Ammon's horn (tissue), 1 donor: ENCODE measurements around the gene COASY.
A peak's percentile ranks its signal among the peaks of the same experiment; 100 is the strongest.
"Not testable (repeated sequence)": the region's sequence is repeated elsewhere in the genome, so short reads cannot be mapped to it uniquely, and the experiment has no call there.

ENCODE experiments used
- DNase-seq: peaks from one replicate; pipeline ENCODE4 v3.0.0-alpha.2; 2016; ENCODE audit warnings: low spot score

COASY gene

DNA sequence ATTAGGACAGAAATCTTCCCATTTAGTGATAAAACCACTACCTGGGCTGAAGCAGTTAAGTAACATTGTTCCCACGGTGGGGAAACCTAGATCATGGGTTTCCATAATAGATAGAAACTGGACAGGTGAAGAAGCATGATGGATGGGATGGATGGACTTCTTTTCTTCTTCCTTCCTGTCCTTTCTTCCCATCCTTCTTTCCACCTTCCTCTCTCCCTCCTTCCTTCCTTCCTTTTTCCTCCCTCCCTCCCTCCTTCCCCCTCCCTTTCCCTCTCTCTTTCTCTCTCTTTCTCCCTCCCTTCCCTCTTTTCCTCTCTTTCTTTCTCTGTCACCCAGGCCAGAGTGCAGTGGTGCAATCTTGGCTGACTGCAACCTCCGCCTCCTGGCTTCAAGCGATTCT, 12.5 kb downstream of the COASY start:
- DNase-seq: no peak

DNA sequence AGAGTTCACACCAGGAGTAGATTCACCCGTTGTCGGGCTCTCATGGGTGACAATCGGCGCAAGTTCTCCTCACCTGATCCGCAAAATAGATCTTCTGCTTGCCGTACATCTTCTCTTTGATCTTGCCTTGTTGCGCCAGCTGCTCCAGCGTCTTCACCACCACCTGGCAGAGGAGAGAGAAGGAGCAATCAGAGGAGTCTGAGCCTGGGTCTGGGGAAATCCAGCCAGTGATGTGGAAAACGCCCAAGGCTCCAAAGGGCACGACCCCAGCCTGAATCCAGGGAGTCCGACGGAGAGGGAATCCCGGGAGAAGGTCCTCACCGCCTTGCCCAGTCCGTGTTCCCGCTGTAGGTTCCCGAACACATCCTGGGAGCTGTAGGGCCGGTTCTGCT, 15.2 kb downstream of the COASY start:
- no peak for DNase-seq

- DNase-seq: peak; percentile 96
These were observed 15.8 kb downstream of the COASY start, which contains the start of gene PSMC3IP for GRCh38 chr17:42577532-42578281. Gene PSMC3IP (minus strand): TSS chr17:42577729. CDS start chr17:42577686, 43 bp downstream.

DNA sequence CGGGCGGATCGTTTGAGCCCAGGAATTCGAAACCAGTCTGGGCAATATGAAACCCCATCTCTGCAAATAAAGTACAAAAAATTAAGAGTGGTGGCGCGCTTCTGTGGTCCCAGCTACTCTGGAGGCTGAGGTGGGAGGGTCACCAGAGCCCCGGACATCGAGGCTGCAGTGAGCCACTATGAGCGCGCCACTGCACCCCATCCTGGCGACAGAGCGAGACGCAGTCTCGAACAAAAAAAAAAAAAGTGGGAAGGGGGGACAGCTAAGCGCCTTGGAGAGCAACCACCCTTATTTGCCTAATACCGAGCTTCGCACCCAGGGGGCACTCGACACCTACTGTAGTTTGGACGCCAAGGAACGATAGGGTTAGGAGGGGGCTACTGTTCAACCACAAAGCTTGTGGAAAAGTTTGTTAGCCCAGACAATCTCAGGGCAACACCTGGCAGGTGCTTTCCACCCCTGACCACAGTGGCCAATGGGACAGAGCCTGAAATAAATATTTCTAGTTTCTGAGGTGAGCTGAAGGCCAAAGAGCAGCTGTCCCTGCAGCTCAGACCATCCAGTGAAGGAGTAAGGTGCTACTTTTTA, 16.4 kb downstream of the COASY start:
- DNase-seq: peak; percentile 76

- no peak for DNase-seq
These were observed 18.0 kb downstream of the COASY start for GRCh38 chr17:42579794-42580551.

- no peak for DNase-seq
These were observed 19.9 kb downstream of the COASY start for GRCh38 chr17:42581744-42582270.

DNA sequence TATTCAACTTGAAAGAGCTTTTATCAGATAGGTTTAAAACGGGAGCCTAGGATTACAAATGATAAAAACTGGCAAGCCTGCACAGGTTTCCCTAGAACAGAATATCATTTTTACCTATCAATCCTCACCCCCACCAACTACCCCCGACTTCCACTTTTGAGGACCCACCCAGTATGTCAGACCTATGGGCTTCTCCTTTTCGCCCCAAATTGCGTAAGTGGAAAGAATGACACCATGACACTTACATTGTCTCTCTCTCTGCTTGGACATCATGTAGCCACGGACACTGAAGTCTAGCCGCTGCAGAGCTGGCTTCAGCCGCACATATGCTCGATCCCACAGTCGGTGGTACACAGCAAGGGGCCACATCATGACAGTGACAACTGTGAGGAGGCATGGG, 22.9 kb downstream of the COASY start:
- no peak for DNase-seq

DNA sequence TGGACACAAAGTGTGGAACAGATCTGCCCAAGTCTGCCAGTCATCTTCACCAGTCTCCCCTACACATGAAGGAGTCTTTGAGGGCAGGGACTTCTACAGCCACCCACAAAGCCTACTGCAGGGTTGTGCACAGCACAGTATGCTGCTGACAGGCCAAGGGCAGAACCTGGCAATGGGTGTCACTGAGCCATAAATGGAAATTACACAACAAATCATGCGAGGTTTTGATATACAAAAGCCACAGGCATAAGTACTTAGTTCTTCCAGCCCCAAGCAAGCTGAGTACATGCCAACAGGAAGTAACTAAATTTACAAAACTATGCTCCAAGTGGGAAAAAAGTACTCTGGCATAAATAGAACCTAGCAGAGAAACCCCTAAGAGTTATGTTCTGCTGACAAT, 23.4 kb downstream of the COASY start:
- no peak for DNase-seq

- DNase-seq: no peak
These were observed 24.7 kb downstream of the COASY start for GRCh38 chr17:42586514-42587230.

- no peak for DNase-seq
These were observed 28.9 kb downstream of the COASY start for GRCh38 chr17:42590886-42591285.

- no peak for DNase-seq
These were observed 29.5 kb downstream of the COASY start for GRCh38 chr17:42591411-42591810.

GRCh38 chr17:42596386-42596785, 34.4 kb downstream of the COASY start:
- DNase-seq: no peak

DNA sequence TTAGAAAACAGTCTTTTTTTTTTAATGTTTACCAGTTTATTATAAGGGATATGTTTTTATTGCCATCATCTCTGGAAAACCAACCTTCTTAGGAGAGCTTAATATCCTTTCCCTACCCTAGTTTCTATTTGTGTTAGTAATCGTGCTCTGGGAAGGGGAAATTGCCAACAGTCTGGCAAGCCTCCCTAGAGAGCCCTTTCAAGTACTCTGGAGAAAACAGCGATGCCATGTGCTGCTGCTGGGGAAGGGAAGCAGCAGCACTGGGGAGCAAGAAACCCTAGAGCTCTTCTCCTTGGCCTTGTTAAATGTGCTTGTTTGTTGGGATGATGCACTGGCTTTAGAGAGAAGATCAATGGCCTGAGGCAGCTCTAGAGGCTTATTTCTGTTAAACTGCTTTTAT, 37.0 kb downstream of the COASY start:
- peak; percentile 48 for DNase-seq

DNA sequence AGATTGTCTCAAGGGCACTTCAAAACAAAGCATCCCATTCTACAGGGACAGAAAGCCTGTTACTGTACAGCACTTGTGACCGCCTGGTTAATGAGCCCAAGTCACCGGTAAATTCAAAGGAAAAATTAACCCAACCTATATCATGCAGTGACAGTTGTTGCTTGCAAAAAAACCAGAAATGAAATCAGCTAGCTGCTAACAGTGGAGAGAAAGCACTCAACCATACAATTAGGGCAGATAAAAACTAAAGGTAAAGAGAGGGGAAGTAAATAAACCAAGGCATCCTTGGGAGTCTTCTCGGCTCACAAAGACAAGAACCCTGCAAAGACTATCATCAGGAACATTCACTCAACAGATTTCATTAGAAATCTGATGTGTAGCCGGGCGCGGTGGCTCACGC, 41.4 kb downstream of the COASY start:
- DNase-seq: no peak

DNA sequence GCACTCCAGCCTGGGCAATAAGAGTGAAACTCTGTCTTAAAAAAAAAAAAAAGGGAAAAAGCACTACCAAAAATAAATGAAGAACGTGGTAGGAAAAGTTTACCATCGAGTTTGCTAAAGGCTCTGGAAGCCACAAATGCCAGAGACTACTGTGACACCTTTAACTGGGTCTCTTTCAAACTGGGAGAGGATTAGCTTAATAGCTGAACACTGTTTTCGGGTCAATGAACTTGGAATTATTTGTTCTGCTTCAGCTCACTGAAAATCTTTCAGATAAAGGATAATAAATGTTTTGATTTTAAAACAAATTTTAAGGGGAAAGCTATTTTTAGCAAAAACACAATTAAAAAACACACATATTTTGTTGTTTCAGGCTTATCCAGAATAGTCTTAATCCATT, 45.8 kb downstream of the COASY start:
- DNase-seq: no peak

- no peak for DNase-seq
These were observed 46.6 kb downstream of the COASY start for GRCh38 chr17:42608305-42609181.

DNA sequence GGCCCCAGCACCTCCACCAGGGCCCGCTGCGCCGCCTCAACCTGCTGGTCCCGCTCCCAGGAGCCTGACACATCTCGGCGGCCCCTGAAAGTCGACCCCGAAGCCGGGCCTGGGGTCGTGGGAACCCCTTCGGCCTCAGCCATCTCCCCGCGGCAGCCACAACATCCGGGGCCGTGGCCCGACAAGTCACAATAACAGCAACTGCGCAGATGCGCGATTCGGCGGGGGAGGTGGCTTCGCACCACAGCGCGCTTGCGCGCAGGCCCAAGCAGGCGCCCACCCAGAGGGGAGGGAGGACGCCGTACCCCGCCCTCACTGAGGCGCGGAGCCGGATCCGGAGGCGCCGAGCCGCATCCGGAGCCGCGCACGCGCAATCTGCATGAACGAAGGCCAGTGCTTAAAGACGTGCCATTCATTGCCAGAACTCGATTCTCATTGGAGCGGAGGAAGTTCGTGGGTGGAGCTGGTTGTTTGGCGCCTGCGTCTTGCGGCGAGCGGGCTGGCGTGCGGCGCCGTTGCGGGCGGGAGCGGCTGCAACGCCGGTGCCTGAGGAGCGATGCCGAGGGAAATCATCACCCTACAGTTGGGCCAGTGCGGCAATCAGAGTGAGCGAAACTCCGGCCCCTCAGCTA, 47.4 kb downstream of the COASY start, which contains the start of the genes RETREG3 and TUBG1:
TSS of gene RETREG3 (minus strand) at position 193 of the 632 bp plus-strand sequence. CDS start at position 143, 50 bp downstream.
TSS of gene TUBG1 (plus strand) at position 502 of the 632 bp plus-strand sequence. CDS start at position 557, 55 bp downstream.
- DNase-seq: peak; percentile 99

- DNase-seq: not testable (repeated sequence)
These were observed 48.2 kb downstream of the COASY start for GRCh38 chr17:42609814-42610801.

DNA sequence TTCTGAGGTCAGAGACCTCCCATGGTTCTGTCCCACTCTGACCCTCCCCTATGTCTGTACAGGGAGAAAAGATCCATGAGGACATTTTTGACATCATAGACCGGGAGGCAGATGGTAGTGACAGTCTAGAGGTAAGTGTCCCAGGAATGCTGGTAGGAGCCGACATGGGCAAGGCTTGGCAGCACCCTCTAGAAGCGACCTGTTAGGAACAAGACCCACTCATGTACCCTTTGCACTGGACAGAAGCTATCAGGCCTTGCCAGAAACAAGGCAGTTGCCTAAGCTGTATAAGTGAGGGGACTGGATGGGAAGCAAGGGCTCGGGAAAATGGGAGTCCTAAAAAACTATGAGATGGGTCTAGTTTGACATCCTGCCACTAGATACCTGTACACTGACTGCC, 50.1 kb downstream of the COASY start:
- DNase-seq: no peak
